Naive thymus-derived CD8-positive, alpha-beta T cell (primary cell): ENCODE results near the gene ZNF408. TPM values are rescaled to one million over a fixed set of nuclear protein-coding genes. Genes with fewer than 3 reads are reported as not detected.

ENCODE experiments used
- ATAC-seq, 2 donors: fragments of 150-1000 bp; cut with Tn5 transposase in 1 of 2; sonication (Bioruptor Pico), chemical (Tn5 transposase) in 1 of 2; 1 replicate in 1 of 2; 2 replicates in 1 of 2; pipeline ENCODE4 v1.10.0; 2021; ENCODE audit warnings: mild to moderate bottlenecking in 2 of 2, moderate library complexity in 2 of 2
- POLR2A ChIA-PET: fragments of 350-600 bp; sonication (Branson Sonifier 250); formaldehyde crosslinking; loops from one replicate; lab custom pipeline; 2021; ENCODE audit warnings: antibody characterized with exemption; lab: Charles Lee
- DNase-seq, 10 donors: peaks; one replicate each; pipeline versions ENCODE4 v3.0.0 to v3.0.0-alpha.2; 2020 to 2022
- H3K27ac Mint-ChIP-seq, 10 donors: one replicate each; pipeline ENCODE4 v1.8.0; 2020 to 2022; ENCODE audit warnings: mild to moderate bottlenecking in 10 of 10, mixed read lengths in 10 of 10, moderate library complexity in 4 of 10, inconsistent platforms in 1 of 10
- H3K27me3 Mint-ChIP-seq, 5 donors: one replicate each; pipeline ENCODE4 v1.8.0; 2021 to 2022; ENCODE audit warnings: mixed read lengths in 5 of 5
- H3K36me3 Mint-ChIP-seq, 3 donors: one replicate each; pipeline ENCODE4 v1.8.0; 2020 to 2022; ENCODE audit warnings: mixed read lengths in 3 of 3, mild to moderate bottlenecking in 2 of 3, inconsistent platforms in 1 of 3
- H3K4me1 Mint-ChIP-seq, 4 donors: one replicate each; pipeline ENCODE4 v1.8.0; 2021 to 2022; ENCODE audit warnings: mixed read lengths in 4 of 4
- H3K4me3 Mint-ChIP-seq, 10 donors: one replicate each; pipeline ENCODE4 v1.8.0; 2020 to 2022; ENCODE audit warnings: mild to moderate bottlenecking in 10 of 10, mixed read lengths in 10 of 10, moderate library complexity in 6 of 10, inconsistent platforms in 1 of 10
- H3K9me3 Mint-ChIP-seq, 9 donors: one replicate each; pipeline ENCODE4 v1.8.0; 2020 to 2022; ENCODE audit warnings: mixed read lengths in 9 of 9, mild to moderate bottlenecking in 3 of 9, inconsistent platforms in 1 of 9, moderate library complexity in 1 of 9
- polyA plus RNA-seq, 3 donors: library from polyadenylated mRNA; unstranded; fragments of 300-500 nt; fragmentation: Illumina TruSeq; gene quantifications; one replicate each; pipeline ENCODE4 v1.2.3, GENCODE V29; 2021
- total RNA-seq, 8 experiments: library from RNA in 2 of 8; stranded (reverse) in 2 of 8; gene quantifications; one replicate each; pipeline ENCODE4 v1.2.3 and lab custom pipeline; 2021 to 2026

Gene ZNF408
- total and polyA plus RNA-seq, 5 experiments from 2014 or later = 6.3 to 26.5 (median 11.7) TPM

GRCh38 chr11:46677169-46677568 lies 23.7 kb upstream of the ZNF408 start:
- peaks cover 0 to 52% (median 14%) of the 10 kb centered on the region in 3 donors for H3K36me3 Mint-ChIP-seq
- H3K9me3 Mint-ChIP-seq = no peaks in the 10 kb centered on the region
- peaks cover 24 to 59% (median 55%) of the 10 kb centered on the region in 4 donors for H3K4me1 Mint-ChIP-seq
- POLR2A ChIA-PET = interaction anchor here (8.9 kb wide), 1 partner anchor 21 kb away, joined by 91 read pairs; the partner anchor contains the start of genes ARHGAP1 and ZNF408
- no peak for DNase-seq
- H3K4me3 Mint-ChIP-seq = peak overlapping the region in 4 of 10 donors; percentile 18 to 51 (median 44)
- H3K27ac Mint-ChIP-seq = peak overlapping the region in 6 of 10 donors; percentile 6 to 85 (median 68)
- H3K27me3 Mint-ChIP-seq = no peaks in the 10 kb centered on the region
- ATAC-seq = no peak

- Mint-ChIP-seq H3K27me3 (no peaks in the 10 kb centered on the region), H3K27ac (peak overlapping the region in 7 of 10 donors; percentile 25 to 85 (median 37)), H3K4me1 (peaks cover 20 to 49% (median 45%) of the 10 kb centered on the region in 4 donors), H3K9me3 (no peaks in the 10 kb centered on the region), H3K36me3 (peaks cover 0 to 52% (median 7%) of the 10 kb centered on the region in 3 donors), H3K4me3 (peak overlapping the region in 1 of 10 donors; percentile 59)
- POLR2A ChIA-PET = interaction anchor here (0.7 kb wide), 1 partner anchor 24 kb away, joined by 4 read pairs; no protein-coding TSS in a partner anchor
- DNase-seq = no peak
- no peak for ATAC-seq
Observed at GRCh38 chr11:46677991-46678740, 22.7 kb upstream of the ZNF408 start.

GRCh38 chr11:46678741-46679130 lies 22.1 kb upstream of the ZNF408 start:
- Mint-ChIP-seq H3K4me1 (peaks cover 17 to 44% (median 40%) of the 10 kb centered on the region in 4 donors), H3K27ac (peak overlapping the region in 4 of 10 donors; percentile 8 to 81 (median 30)), H3K4me3 (no peak overlapping the region), H3K27me3 (no peaks in the 10 kb centered on the region), H3K9me3 (no peaks in the 10 kb centered on the region), H3K36me3 (peaks cover 0 to 57% (median 7%) of the 10 kb centered on the region in 3 donors)
- ATAC-seq = no peak
- POLR2A ChIA-PET = interaction anchor here (1.4 kb wide), 1 partner anchor 8 kb away, joined by 3 read pairs; no protein-coding TSS in a partner anchor
- DNase-seq = no peak

- Mint-ChIP-seq H3K4me3 (no peak overlapping the region), H3K9me3 (no peaks in the 10 kb centered on the region), H3K27ac (peak overlapping the region in 4 of 10 donors; percentile 24 to 70 (median 36)), H3K4me1 (peaks cover 14 to 41% (median 34%) of the 10 kb centered on the region in 4 donors), H3K36me3 (peaks cover 0 to 65% (median 8%) of the 10 kb centered on the region in 3 donors), H3K27me3 (no peaks in the 10 kb centered on the region)
- DNase-seq = peak in 1 of 10 donors; percentile 63
- ATAC-seq = no peak
- POLR2A ChIA-PET = interaction anchor here (0.6 to 1.4 kb wide), 2 partner anchors 9 to 777 kb away, joined by 3 to 4 read pairs; no protein-coding TSS in a partner anchor
Observed at GRCh38 chr11:46679241-46680163, 21.3 kb upstream of the ZNF408 start.

GRCh38 chr11:46680164-46680760 lies 20.6 kb upstream of the ZNF408 start:
- DNase-seq (peak in 1 of 10 donors; percentile 32), ATAC-seq (no peak)
- H3K4me1 Mint-ChIP-seq = peaks cover 9 to 34% (median 27%) of the 10 kb centered on the region in 4 donors
- peak overlapping the region in 1 of 10 donors; percentile 70 for H3K27ac Mint-ChIP-seq
- H3K36me3 Mint-ChIP-seq = peaks cover 0 to 72% (median 8%) of the 10 kb centered on the region in 3 donors
- POLR2A ChIA-PET = interaction anchor here (0.6 to 1.4 kb wide), 2 partner anchors 9 to 776 kb away, joined by 3 to 4 read pairs; no protein-coding TSS in a partner anchor
- no peaks in the 10 kb centered on the region for H3K27me3 Mint-ChIP-seq
- no peaks in the 10 kb centered on the region for H3K9me3 Mint-ChIP-seq
- no peak overlapping the region for H3K4me3 Mint-ChIP-seq

- Mint-ChIP-seq H3K36me3 (peaks cover 0 to 77% (median 8%) of the 10 kb centered on the region in 3 donors), H3K27ac (no peak overlapping the region)
Observed at GRCh38 chr11:46680815-46681214, 20.0 kb upstream of the ZNF408 start.

GRCh38 chr11:46681814-46682213 lies 19.0 kb upstream of the ZNF408 start:
- H3K36me3 Mint-ChIP-seq = peaks cover 0 to 86% (median 8%) of the 10 kb centered on the region in 3 donors
- no peak overlapping the region for H3K4me3 Mint-ChIP-seq
- peak in 1 of 10 donors; percentile 60 for DNase-seq
- H3K27me3 Mint-ChIP-seq = no peaks in the 10 kb centered on the region
- no peaks in the 10 kb centered on the region for H3K9me3 Mint-ChIP-seq
- POLR2A ChIA-PET = interaction anchor here (3.8 kb wide), 1 partner anchor 10 kb away, joined by 19 read pairs; no protein-coding TSS in a partner anchor
- H3K27ac Mint-ChIP-seq = peak overlapping the region in 2 of 10 donors; percentile 10 to 47
- no peak for ATAC-seq
- H3K4me1 Mint-ChIP-seq = peaks cover 5 to 19% (median 14%) of the 10 kb centered on the region in 4 donors

More at GRCh38 chr11:46680815-46681214, 20.0 kb upstream of the ZNF408 start:
- no peaks in the 10 kb centered on the region for H3K27me3 Mint-ChIP-seq
- no peak overlapping the region for H3K4me3 Mint-ChIP-seq
- ATAC-seq (no peak), DNase-seq (peak in 1 of 10 donors; percentile 26)
- POLR2A ChIA-PET = interaction anchor here (3.8 kb wide), 1 partner anchor 9 kb away, joined by 19 read pairs; no protein-coding TSS in a partner anchor
- no peaks in the 10 kb centered on the region for H3K9me3 Mint-ChIP-seq
- peaks cover 7 to 28% (median 22%) of the 10 kb centered on the region in 4 donors for H3K4me1 Mint-ChIP-seq

- peak in 1 of 10 donors; percentile 27 for DNase-seq
- Mint-ChIP-seq H3K4me3 (no peak overlapping the region), H3K27ac (peak overlapping the region in 6 of 10 donors; percentile 5 to 43 (median 24)), H3K4me1 (peaks cover 0 to 17% (median 4%) of the 10 kb centered on the region in 4 donors), H3K27me3 (no peaks in the 10 kb centered on the region), H3K9me3 (no peaks in the 10 kb centered on the region), H3K36me3 (peaks cover 0 to 88% (median 6%) of the 10 kb centered on the region in 3 donors)
- POLR2A ChIA-PET = interaction anchor here (0.7 to 3.8 kb wide), 2 partner anchors 11 to 522 kb away, joined by 3 to 19 read pairs; no protein-coding TSS in a partner anchor
- no peak for ATAC-seq
Observed at GRCh38 chr11:46682773-46683752, 17.8 kb upstream of the ZNF408 start.

GRCh38 chr11:46684367-46684766 lies 16.5 kb upstream of the ZNF408 start:
- Mint-ChIP-seq H3K27ac (peak overlapping the region in 1 of 10 donors; percentile 9), H3K4me3 (no peak overlapping the region), H3K27me3 (no peaks in the 10 kb centered on the region), H3K36me3 (peaks cover 0 to 84% (median 5%) of the 10 kb centered on the region in 3 donors), H3K4me1 (peaks cover 0 to 19% (median 0%) of the 10 kb centered on the region in 4 donors), H3K9me3 (no peaks in the 10 kb centered on the region)
- POLR2A ChIA-PET = interaction anchor here (3.8 kb wide), 1 partner anchor 13 kb away, joined by 19 read pairs; no protein-coding TSS in a partner anchor
- ATAC-seq (no peak), DNase-seq (no peak)

- Mint-ChIP-seq H3K27ac (peak overlapping the region in 4 of 10 donors; percentile 9 to 66 (median 51)), H3K36me3 (peaks cover 0 to 81% (median 5%) of the 10 kb centered on the region in 3 donors), H3K4me1 (peaks cover 0 to 23% (median 1%) of the 10 kb centered on the region in 4 donors), H3K4me3 (no peak overlapping the region), H3K9me3 (no peaks in the 10 kb centered on the region), H3K27me3 (no peaks in the 10 kb centered on the region)
- no peak for ATAC-seq
- no peak for DNase-seq
- POLR2A ChIA-PET = interaction anchor here (1.4 kb wide), 1 partner anchor 13 kb away, joined by 6 read pairs; the partner anchor contains the start of gene ARHGAP1
Observed at GRCh38 chr11:46686886-46687795, 13.7 kb upstream of the ZNF408 start.
